A549 (cell line): Measurements from ENCODE around the gene DCDC2.

Source experiments
- BHLHE40 ChIP-seq: IDR thresholded peaks from 2 replicates; pipeline ENCODE4 v1.6.1; 2012; ENCODE audit warnings: low read depth, low read length, inconsistent platforms
- CTCF ChIP-seq: fragments of >200 bp; sonication (Bioruptor Twin); formaldehyde crosslinking; IDR thresholded peaks from 3 replicates; pipeline ENCODE4 v1.5.1; 2016
- HMGXB4 ChIP-seq: fragments of 250-450 bp; sonication (Bioruptor Pico); IDR thresholded peaks from 2 replicates; pipeline ENCODE4 v1.5.0; 2021; ENCODE audit warnings: mild to moderate bottlenecking, moderate library complexity, borderline replicate concordance
- MAX ChIP-seq: IDR thresholded peaks from 2 replicates; pipeline ENCODE4 v1.6.1; 2012
- MYC ChIP-seq: IDR thresholded peaks from 2 replicates; pipeline ENCODE4 v1.6.1; 2012; ENCODE audit warnings: mild to moderate bottlenecking, inconsistent platforms, low read length, improper control_type of control experiment, borderline replicate concordance
- POLR2A ChIP-seq: IDR thresholded peaks from 2 replicates; pipeline ENCODE4 v1.6.1; 2012; ENCODE audit warnings: mild to moderate bottlenecking, low read length
- RAD21 ChIP-seq, 2 experiments: fragments of >200 bp in 1 of 2; sonication (Bioruptor Twin) in 1 of 2; formaldehyde crosslinking in 1 of 2; IDR thresholded peaks in 1 of 2; conservative IDR thresholded peaks in 1 of 2; 2 replicates in 1 of 2; 3 replicates in 1 of 2; pipeline ENCODE4 v1.6.1; 2012 to 2018; ENCODE audit warnings: inconsistent platforms in 1 of 2
- RCOR1 ChIP-seq: fragments of 150-350 bp; IDR thresholded peaks from 2 replicates; pipeline ENCODE4 v1.6.1; 2014; ENCODE audit warnings: antibody characterized with exemption, low read length, low read depth
- RNF2 ChIP-seq: fragments of 200-600 bp; sonication (generic); IDR thresholded peaks from 2 replicates; pipeline ENCODE4 v1.6.1; 2016; ENCODE audit warnings: low read depth, mild to moderate bottlenecking, antibody characterized with exemption, moderate library complexity, borderline replicate concordance
- SREBF2 ChIP-seq: fragments of 450-650 bp; IDR thresholded peaks from 2 replicates; pipeline ENCODE4 v1.6.1; 2014; ENCODE audit warnings: mild to moderate bottlenecking, moderate library complexity

GRCh38 chr6:24385536-24386269 lies 27.8 kb upstream of the DCDC2 start:
- TF ChIP-seq POLR2A (no peak), RCOR1 (no peak), BHLHE40 (no peak), CTCF (peak; percentile 23; the same call in 1 of the 3 replicates), HMGXB4 (CRISPR knock-in tag) (no peak), RAD21 (conservative IDR thresholded peaks at IDR 0.05 in 1 of 2, IDR thresholded peaks at IDR 0.05 in 1 of 2) (peak; percentile 38 to 42; a peak in 4 of 5 replicates), MAX (no peak), MYC (no peak), RNF2 (no peak), SREBF2 (no peak)
